Measurements from ENCODE around the gene CHD5. TPM values are rescaled to one million over a fixed set of nuclear protein-coding genes. Genes with fewer than 3 reads are reported as not detected.
A peak's percentile ranks its signal among the peaks of the same experiment; 100 is the strongest.

CHD5 gene
- total RNA-seq, 6 experiments from 2014 or later: not detected

GRCh38 chr1:6150006-6150938 lies 29.8 kb downstream of the CHD5 start:
- intact Hi-C loops (cut with DNase I): no loop called here

GRCh38 chr1:6149597-6149996 lies 30.5 kb downstream of the CHD5 start:
- WGBS (ENCODE audit: insufficient coverage, low coverage, low lambda C conversion rate, missing lambda C conversion rate): 63% methylated on average over 1 of the region's 1 CpG
- Histone ChIP-seq H3K4me3 (no peak overlapping the region), H3K27me3 (no peaks in the 10 kb centered on the region), H3K27ac (no peak overlapping the region), H3K36me3 (no peaks in the 10 kb centered on the region), H3K9me3 (no peaks in the 10 kb centered on the region), H3K4me1 (no peaks in the 10 kb centered on the region)
- DNase-seq: no peak
- TF ChIP-seq POLR2A (IDR thresholded peaks at IDR 0.05): no peak
- TF ChIP-seq CTCF (IDR thresholded peaks at IDR 0.05): no peak
- intact Hi-C loops (cut with DNase I): no loop called here
- no peak for ATAC-seq

More at GRCh38 chr1:6150006-6150938, 29.8 kb downstream of the CHD5 start:
- no peak overlapping the region for H3K4me3 ChIP-seq
- TF ChIP-seq CTCF (IDR thresholded peaks at IDR 0.05) (no peak), POLR2A (IDR thresholded peaks at IDR 0.05) (no peak)
- WGBS (ENCODE audit: insufficient coverage, low coverage, low lambda C conversion rate, missing lambda C conversion rate): 48% methylated on average over 8 of the region's 11 CpGs
- H3K9me3 ChIP-seq: no peaks in the 10 kb centered on the region
- no peaks in the 10 kb centered on the region for H3K4me1 ChIP-seq
- ATAC-seq: no peak
- H3K27ac ChIP-seq: no peak overlapping the region
- no peak for DNase-seq
- no peaks in the 10 kb centered on the region for H3K36me3 ChIP-seq
- no peaks in the 10 kb centered on the region for H3K27me3 ChIP-seq

GRCh38 chr1:6148497-6149241 lies 31.5 kb downstream of the CHD5 start:
- ATAC-seq (peak; percentile 51 to 77 (median 71)), DNase-seq (peak in 1 of 3 donors; percentile 48)
- Histone ChIP-seq H3K9me3 (no peaks in the 10 kb centered on the region), H3K4me3 (no peak overlapping the region), H3K36me3 (no peaks in the 10 kb centered on the region), H3K27ac (no peak overlapping the region), H3K27me3 (no peaks in the 10 kb centered on the region), H3K4me1 (no peaks in the 10 kb centered on the region)
- 1% methylated on average over 12 of the region's 53 CpGs for WGBS (ENCODE audit: insufficient coverage, low coverage, low lambda C conversion rate, missing lambda C conversion rate)
- no peak for TF ChIP-seq CTCF (IDR thresholded peaks at IDR 0.05)
- TF ChIP-seq POLR2A (IDR thresholded peaks at IDR 0.05): no peak
- intact Hi-C loops (cut with DNase I): no loop called here

- ATAC-seq: no peak
- Histone ChIP-seq H3K4me3 (no peak overlapping the region), H3K9me3 (no peaks in the 10 kb centered on the region), H3K36me3 (no peaks in the 10 kb centered on the region), H3K27me3 (no peaks in the 10 kb centered on the region), H3K4me1 (no peaks in the 10 kb centered on the region), H3K27ac (no peak overlapping the region)
- DNase-seq: no peak
- intact Hi-C loops (cut with DNase I): no loop called here
- 75% methylated on average over 8 of the region's 24 CpGs for WGBS (ENCODE audit: insufficient coverage, low coverage, low lambda C conversion rate, missing lambda C conversion rate)
- TF ChIP-seq POLR2A (IDR thresholded peaks at IDR 0.05): no peak
- TF ChIP-seq CTCF (IDR thresholded peaks at IDR 0.05): no peak
Measured at GRCh38 chr1:6145864-6146410, 34.2 kb downstream of the CHD5 start.
